ENCODE data around the gene SERAC1. TPM values are rescaled to one million over a fixed set of nuclear protein-coding genes. Genes with fewer than 3 reads are reported as not detected.
"Not testable (repeated sequence)": the region's sequence is repeated elsewhere in the genome, so short reads cannot be mapped to it uniquely, and the experiment has no call there.

SERAC1 gene
- polyA plus RNA-seq (2013, experiment 1 of 2; ENCODE audit: insufficient read length) = 21.4 TPM
- polyA plus RNA-seq (2013, experiment 2 of 2; ENCODE audit: insufficient read length) = 22.5 TPM

DNA sequence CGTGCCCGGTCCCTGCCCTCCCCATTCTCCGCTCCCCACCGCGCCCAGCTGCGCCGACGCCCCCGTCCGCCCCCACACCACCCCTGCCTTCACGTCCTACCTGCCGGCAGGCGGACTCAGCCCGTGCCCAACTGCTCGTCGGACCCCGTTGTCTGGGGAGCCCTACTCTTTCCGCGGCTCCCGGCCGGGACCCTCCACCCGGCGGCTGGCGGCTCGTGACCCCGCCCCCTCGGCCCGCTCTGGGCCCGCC is at the start of gene SERAC1:
Gene SERAC1, minus strand, starts transcription at position 223 of the 250 bp plus-strand sequence. CDS start 9,899 bp downstream, outside the sequence.
- DNase-seq = no peak

- DNase-seq = peak; percentile 84
These were observed 46.0 kb upstream of the SERAC1 start for GRCh38 chr6:158213925-158214674.

DNA sequence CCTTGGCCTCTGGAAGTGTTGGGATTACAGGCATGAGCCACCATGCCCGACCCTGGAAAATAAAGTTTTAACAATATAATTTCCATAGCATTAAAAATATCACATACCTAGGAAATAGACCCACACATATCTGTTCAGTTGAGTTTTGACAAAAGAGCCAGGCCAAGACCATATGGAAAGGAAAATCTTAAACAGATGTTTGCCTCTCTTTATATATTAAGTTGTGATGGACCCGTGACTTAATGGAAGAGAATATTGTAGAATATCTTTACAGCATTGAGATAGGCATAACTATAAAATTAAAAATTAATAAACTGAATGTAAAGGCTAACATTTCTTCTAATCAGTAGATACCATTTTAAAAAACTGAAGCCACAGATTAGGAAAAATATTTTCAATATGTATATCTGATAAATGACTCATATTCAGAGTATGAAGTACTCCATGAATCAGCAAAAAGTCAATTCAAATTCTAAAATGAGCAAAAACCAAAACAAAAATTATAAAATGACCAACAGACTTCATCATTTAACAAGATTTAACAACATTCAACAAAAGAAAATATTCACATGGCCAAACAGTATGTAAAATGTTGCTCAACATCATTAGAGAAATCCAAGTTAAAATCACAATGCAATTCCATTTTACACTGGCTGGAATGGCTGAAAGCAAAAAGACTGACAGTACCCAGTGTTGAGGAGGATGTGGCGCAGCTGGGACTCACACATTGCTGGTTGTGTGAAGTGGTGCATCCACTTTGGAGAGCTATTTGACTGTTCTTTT is 43.4 kb upstream of the SERAC1 start:
- peak; percentile 77 for DNase-seq

- not testable (repeated sequence) for DNase-seq
These were observed 41.7 kb upstream of the SERAC1 start for GRCh38 chr6:158209582-158210333.

- DNase-seq = not testable (repeated sequence)
These were observed 40.4 kb upstream of the SERAC1 start for GRCh38 chr6:158208226-158209030.

- peak; percentile 68 for DNase-seq
These were observed 39.3 kb upstream of the SERAC1 start for GRCh38 chr6:158207422-158207788.

GRCh38 chr6:158206740-158207421 is 38.8 kb upstream of the SERAC1 start:
- peak; percentile 81 for DNase-seq

DNA sequence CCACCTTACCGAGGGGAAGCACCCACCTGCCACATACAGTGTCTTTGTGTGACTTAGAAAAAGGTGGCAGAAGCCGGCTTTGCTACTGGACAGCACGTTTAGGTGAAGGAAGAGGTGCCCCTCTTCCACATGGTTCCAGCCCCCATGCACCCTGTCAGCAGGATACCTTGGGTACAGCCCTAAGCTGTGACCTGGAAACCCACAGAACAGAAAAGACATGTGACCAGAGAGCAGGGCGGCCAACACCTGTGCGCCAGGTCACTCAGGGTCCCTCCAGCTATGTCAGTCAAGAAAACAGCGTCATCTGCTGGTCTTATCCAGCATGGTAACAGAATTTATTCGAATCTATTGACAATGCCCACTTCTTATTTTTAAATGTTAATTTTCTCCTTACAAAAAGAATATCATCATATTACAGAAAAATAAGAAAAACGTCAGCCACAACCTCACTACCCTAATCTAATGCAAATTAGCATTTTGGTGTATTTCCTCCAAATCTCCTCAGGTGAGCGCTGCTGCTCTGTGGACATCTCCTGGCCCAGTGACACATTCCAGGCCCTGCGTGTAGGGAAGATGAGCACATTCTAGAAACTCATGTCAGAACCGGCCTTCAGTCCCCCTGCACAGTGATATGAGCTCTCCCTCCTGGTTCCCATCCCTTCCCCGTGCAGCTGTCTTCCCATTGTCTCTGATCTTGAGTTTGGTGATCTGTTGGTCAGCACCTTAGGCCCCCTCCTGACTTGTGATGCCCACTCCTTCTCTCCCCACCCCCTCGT is 37.3 kb upstream of the SERAC1 start:
- DNase-seq = no peak

DNA sequence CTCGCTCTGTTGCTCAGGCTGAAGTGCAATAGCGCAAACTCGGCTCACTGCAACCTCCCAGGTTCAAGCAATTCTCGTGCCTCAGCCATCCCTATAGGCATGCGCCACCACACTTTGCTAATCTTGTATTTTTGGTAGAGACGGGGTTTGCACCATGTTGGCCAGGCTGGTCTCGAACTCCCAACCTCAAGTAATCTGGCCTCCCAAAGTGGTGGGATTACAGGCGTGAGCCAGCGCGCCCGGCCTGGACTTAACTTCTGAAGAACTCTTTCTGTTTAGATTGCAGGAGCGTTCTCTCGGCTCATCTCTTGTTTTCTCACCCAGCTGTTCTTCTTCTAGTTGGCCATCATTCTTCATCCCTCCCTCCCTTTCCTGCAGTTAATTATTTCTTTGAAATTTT is 30.4 kb upstream of the SERAC1 start:
- no peak for DNase-seq

DNA sequence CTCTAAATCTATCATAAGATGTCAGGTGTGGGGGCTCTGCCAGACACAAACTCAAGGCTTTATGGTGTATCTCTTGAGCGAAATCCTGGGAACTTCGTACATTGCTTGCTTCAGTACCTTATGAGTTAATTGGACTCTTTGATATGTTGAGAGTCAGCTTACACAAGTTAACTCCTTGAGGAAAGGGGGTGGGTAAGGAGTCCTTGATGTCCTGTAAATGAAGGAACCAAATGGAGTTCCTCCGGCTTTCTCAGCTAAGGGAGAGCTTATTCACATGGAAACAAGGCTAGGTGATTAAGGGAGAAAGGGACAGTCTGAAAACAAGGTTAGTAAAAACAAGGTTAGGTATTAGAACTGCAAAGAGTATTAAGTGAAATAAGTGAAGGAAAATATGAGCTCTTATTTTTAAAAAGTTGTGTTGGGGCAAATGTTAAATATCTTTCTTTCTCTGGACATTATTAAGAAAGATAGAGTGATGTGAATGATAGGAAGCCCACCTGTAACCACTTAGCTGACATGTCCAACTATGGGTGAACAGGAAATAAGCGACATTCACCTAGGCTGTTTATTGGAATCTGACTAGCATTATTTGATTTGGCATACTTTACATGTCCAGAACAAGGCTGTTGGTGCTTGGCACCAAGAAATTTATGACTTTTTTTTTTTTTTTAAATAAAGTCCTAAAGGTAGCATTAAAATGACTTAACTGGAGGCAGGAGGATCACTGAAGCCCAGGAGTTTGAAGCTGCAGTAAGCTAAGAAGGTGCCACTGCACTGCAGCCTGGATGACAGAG is 26.6 kb upstream of the SERAC1 start:
- no peak for DNase-seq

GRCh38 chr6:158191761-158192160 is 23.7 kb upstream of the SERAC1 start:
- DNase-seq = no peak

GRCh38 chr6:158191032-158191431 is 23.0 kb upstream of the SERAC1 start:
- DNase-seq = no peak

GRCh38 chr6:158188591-158188990 is 20.5 kb upstream of the SERAC1 start:
- no peak for DNase-seq

DNA sequence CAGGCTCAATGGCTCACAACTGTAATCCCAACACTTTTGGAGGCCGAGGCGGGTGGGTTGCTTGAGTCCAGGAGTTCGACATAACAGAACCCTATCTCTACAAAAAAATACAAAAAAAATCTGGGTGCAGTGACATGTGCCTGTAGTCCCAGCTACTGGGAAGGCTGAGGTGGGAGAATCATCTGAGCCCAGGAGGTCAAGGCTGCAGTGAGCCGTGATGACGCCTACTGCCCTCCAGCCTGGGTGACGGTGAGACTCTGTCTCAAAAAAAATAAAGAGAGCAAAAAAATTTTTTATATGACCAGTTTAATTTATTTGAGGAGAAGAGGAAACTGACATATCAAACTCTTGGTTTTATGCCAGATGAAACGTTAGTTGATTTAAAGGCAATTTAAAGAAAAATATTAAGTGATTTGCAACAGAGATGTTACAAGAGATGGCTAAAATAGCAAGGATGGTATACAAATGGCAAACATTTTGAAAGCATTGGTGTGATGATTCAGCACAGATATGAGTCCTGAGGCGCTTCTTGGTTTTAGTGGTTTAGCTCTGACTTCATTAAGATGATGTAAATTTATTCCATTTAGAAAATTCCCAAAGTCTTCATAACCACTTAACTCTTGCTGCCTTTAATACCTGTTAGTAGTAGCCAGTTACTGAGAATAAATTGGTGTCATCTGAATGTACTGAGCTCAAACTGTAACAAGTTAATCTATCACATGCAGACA is 17.8 kb upstream of the SERAC1 start:
- peak; percentile 85 for DNase-seq

DNA sequence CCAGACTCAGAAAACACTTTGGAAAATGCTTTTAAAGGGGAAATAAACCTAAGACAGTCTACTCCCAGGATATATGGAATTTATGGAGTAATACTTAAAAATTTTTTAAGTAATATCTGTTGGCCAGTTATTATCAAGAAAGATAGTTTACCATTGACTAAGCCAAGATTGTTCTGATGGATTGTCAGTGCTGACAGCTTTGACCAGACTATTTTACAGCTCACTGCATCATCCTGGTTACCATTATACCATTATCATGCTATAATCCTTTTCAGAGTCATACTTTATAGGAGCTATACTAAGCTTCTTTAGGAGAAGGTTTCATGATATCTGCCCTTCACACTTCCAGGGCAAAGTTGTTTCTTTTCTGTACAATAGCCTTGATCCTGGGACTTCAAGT is 16.5 kb upstream of the SERAC1 start:
- peak; percentile 81 for DNase-seq

- not testable (repeated sequence) for DNase-seq
These were observed 15.3 kb upstream of the SERAC1 start for GRCh38 chr6:158183174-158183972.

GRCh38 chr6:158177712-158178111 is 9.7 kb upstream of the SERAC1 start:
- DNase-seq = not testable (repeated sequence)

GRCh38 chr6:158175111-158175510 is 7.0 kb upstream of the SERAC1 start:
- peak; percentile 13 for DNase-seq

Measured in fibroblast of skin of scalp (primary cell).